ENCODE data around the gene RAC2.

DNA sequence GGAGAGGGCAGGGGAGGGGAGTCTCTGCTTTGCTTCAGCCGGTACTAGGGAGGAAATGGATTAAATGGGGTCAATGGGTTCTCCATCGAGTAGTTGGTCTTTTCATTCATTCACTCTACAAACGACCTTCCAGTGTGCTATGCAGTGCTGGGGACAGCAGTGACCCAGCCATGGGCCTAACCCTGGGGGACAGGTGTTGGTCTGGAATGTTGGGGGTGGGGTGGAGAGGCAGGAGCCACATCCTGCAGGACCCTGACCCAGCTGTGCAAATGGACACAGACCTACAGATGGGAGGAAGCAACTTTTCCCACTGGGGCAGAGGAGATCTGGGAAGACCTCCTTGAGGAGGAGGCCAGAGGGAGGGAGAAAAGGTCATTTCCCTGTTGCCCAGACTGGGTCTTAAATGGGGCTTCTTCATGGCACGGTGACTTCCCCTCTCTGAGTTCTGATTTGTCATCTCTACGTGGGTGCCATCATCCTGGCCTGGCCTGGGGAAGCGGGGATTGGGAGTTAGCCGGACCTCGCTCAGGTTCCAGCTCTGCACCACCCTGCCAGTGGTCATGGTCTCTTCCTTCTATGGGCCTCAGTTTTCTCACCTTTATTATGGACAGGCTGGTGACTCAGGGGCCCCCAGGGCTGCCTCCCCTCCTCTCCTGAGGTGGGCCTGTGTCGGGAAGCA, 40.2 kb upstream of the RAC2 start:
- TF ChIP-seq, protein P1, sequence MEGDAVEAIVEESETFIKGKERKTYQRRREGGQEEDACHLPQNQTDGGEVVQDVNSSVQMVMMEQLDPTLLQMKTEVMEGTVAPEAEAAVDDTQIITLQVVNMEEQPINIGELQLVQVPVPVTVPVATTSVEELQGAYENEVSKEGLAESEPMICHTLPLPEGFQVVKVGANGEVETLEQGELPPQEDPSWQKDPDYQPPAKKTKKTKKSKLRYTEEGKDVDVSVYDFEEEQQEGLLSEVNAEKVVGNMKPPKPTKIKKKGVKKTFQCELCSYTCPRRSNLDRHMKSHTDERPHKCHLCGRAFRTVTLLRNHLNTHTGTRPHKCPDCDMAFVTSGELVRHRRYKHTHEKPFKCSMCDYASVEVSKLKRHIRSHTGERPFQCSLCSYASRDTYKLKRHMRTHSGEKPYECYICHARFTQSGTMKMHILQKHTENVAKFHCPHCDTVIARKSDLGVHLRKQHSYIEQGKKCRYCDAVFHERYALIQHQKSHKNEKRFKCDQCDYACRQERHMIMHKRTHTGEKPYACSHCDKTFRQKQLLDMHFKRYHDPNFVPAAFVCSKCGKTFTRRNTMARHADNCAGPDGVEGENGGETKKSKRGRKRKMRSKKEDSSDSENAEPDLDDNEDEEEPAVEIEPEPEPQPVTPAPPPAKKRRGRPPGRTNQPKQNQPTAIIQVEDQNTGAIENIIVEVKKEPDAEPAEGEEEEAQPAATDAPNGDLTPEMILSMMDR (IDR thresholded peaks at IDR 0.05) = no peak
- TF ChIP-seq POLR2AphosphoS5 (IDR thresholded peaks at IDR 0.05) = no peak
